Lower leg skin (tissue), 4 donors: Measurements from ENCODE around the gene TATDN2. TPM values are rescaled to one million over a fixed set of nuclear protein-coding genes. Genes with fewer than 3 reads are reported as not detected.

Experiments used
- DNase-seq, 2 donors: peaks; one replicate each; pipeline ENCODE4 v3.0.0-alpha.2; 2019; ENCODE audit warnings: low spot score in 2 of 2
- H3K4me3 ChIP-seq: fragments of 200-600 bp; sonication (generic); 2 replicates; pipeline ENCODE4 v1.5.1; 2017; ENCODE audit warnings: mild to moderate bottlenecking, low read depth; ENCODE audit not compliant: poor library complexity, severe bottlenecking
- CTCF ChIP-seq, 3 donors: fragments of 450-650 bp; IDR thresholded peaks; one replicate each; pipeline ENCODE4 v1.5.1; 2016; ENCODE audit warnings: antibody characterized with exemption in 3 of 3, mild to moderate bottlenecking in 3 of 3, moderate library complexity in 2 of 3
- POLR2A ChIP-seq, 2 donors: fragments of 450-650 bp; IDR thresholded peaks; one replicate each; pipeline ENCODE4 v1.6.1; 2016 to 2017; ENCODE audit warnings: antibody characterized with exemption in 2 of 2, mild to moderate bottlenecking in 1 of 2, moderate library complexity in 1 of 2
- WGBS, 2 donors: methylation state at CpG; one replicate each; pipeline ENCODE4 v1.1.5; 2018; 5-methylcytosine and 5-hydroxymethylcytosine counted together
- intact Hi-C: fragments of 100-400 bp; cut with DNase I; formaldehyde crosslinking; loops from one replicate; pipeline ENCODE4 v1.15.0; 2023; ENCODE audit warnings: low total_unique reads
- total RNA-seq, 4 donors: library from RNA; depleted of rRNA; stranded (reverse); fragments of >200 nt; gene quantifications; one replicate each; pipeline ENCODE4 v1.1.0, GENCODE V29; 2016

The TATDN2 gene
- total RNA-seq, 4 donors from 2014 or later = 18.6 to 25.1 (median 22.4) TPM

GRCh38 chr3:10240799-10241198 lies 7.5 kb upstream of the TATDN2 start:
- H3K4me3 ChIP-seq = no peak overlapping the region
- 86 to 89% methylated on average over 6 of the region's 6 CpGs for WGBS, 2 donors
- intact Hi-C loops = no loop called here
- no peak for DNase-seq
- TF ChIP-seq POLR2A (IDR thresholded peaks at IDR 0.05) (no peak), CTCF (IDR thresholded peaks at IDR 0.05) (no peak)

- 74 to 81% methylated on average over 7 of the region's 7 CpGs for WGBS, 2 donors
- TF ChIP-seq POLR2A (IDR thresholded peaks at IDR 0.05) (no peak), CTCF (IDR thresholded peaks at IDR 0.05) (no peak)
- no peak overlapping the region for H3K4me3 ChIP-seq
- intact Hi-C loops = no loop called here
- peak in 1 of 2 donors; percentile 24 for DNase-seq
Observed at GRCh38 chr3:10242182-10243065, 5.8 kb upstream of the TATDN2 start.

- DNase-seq = no peak
- WGBS, 2 donors = 61 to 65% methylated on average over 3 of the region's 3 CpGs
- TF ChIP-seq POLR2A (IDR thresholded peaks at IDR 0.05) (no peak), CTCF (IDR thresholded peaks at IDR 0.05) (no peak)
- H3K4me3 ChIP-seq = no peak overlapping the region
- intact Hi-C loops = no loop called here
Observed at GRCh38 chr3:10244009-10244408, 4.2 kb upstream of the TATDN2 start.

GRCh38 chr3:10245081-10245712 lies 3.1 kb upstream of the TATDN2 start:
- 87 to 90% methylated on average over 6 of the region's 6 CpGs for WGBS, 2 donors
- intact Hi-C loops = no loop called here
- no peak overlapping the region for H3K4me3 ChIP-seq
- no peak for TF ChIP-seq POLR2A (IDR thresholded peaks at IDR 0.05)
- no peak for TF ChIP-seq CTCF (IDR thresholded peaks at IDR 0.05)
- DNase-seq = no peak

GRCh38 chr3:10247679-10248183 lies 528 bp upstream of the TATDN2 start:
- no peak for TF ChIP-seq POLR2A (IDR thresholded peaks at IDR 0.05)
- WGBS, 2 donors = 35% methylated on average over 14 of the region's 14 CpGs
- intact Hi-C loops = no loop called here
- DNase-seq = no peak
- H3K4me3 ChIP-seq = no peak overlapping the region
